Psoas muscle (tissue), 8 donors: Measurements from ENCODE around the gene MTLN. TPM values are rescaled to one million over a fixed set of nuclear protein-coding genes. Genes with fewer than 3 reads are reported as not detected.
"Not testable (repeated sequence)": the region's sequence is repeated elsewhere in the genome, so short reads cannot be mapped to it uniquely, and the experiment has no call there.

Experiments used
- ATAC-seq, 4 donors: fragments of 200-7000 bp; cut with Tn5 transposase; one replicate each; pipeline ENCODE4 v1.9.1; 2020; ENCODE audit warnings: moderate library complexity in 3 of 4, mild to moderate bottlenecking in 2 of 4
- DNase-seq, 2 donors: peaks; one replicate each; pipeline ENCODE4 v3.0.0-alpha.2; 2020
- H3K27ac ChIP-seq: fragments of 200-600 bp; one replicate; pipeline ENCODE4 v1.8.0; 2022
- H3K27me3 ChIP-seq, 3 donors: fragments of 200-600 bp in 1 of 3; one replicate each; pipeline versions ENCODE4 v1.6.1 to v1.8.0; 2013 to 2022; ENCODE audit warnings: low read length in 2 of 3, mild to moderate bottlenecking in 2 of 3, moderate library complexity in 1 of 3; ENCODE audit not compliant: insufficient read depth in 3 of 3
- H3K36me3 ChIP-seq, 2 donors: fragments of 200-600 bp in 1 of 2; one replicate each; pipeline versions ENCODE4 v1.6.1 to v1.8.0; 2013 to 2022; ENCODE audit warnings: low read depth in 1 of 2, mild to moderate bottlenecking in 1 of 2, moderate library complexity in 1 of 2; ENCODE audit not compliant: insufficient read depth in 1 of 2
- H3K4me1 ChIP-seq: fragments of 200-600 bp; one replicate; pipeline ENCODE4 v1.8.0; 2022
- H3K4me3 ChIP-seq: fragments of 200-600 bp; one replicate; pipeline ENCODE4 v1.8.0; 2022; ENCODE audit warnings: mild to moderate bottlenecking
- H3K9me3 ChIP-seq: fragments of 200-600 bp; one replicate; pipeline ENCODE4 v1.8.0; 2022
- CTCF ChIP-seq: fragments of 200-600 bp; IDR thresholded peaks from one replicate; pipeline ENCODE4 v1.8.0; 2022; ENCODE audit warnings: antibody characterized with exemption
- WGBS, 3 donors: extraction: QIAGEN DNeasy Blood & Tissue Kit; methylation state at CpG; one replicate each; pipeline versions ENCODE4 v1.1.6 to v1.1.7; 2013; 5-methylcytosine and 5-hydroxymethylcytosine counted together
- intact Hi-C, 2 donors: fragments of 100-400 bp; cut with DNase I; formaldehyde crosslinking; loops; one replicate each; pipeline versions ENCODE4 v1.11.0 to v1.14.2; 2022
- polyA plus RNA-seq, 3 donors: library from polyadenylated mRNA; stranded (reverse); fragments of 200-250 nt; gene quantifications; one replicate each; pipeline ENCODE4 v1.2.3, GENCODE V29; 2013
- total RNA-seq, 4 donors: library from RNA; stranded (reverse); fragmentation: NEBNext Ultra II Directional in 2 of 4; extraction: Animal tissue kit (Norgen Biotek cat#: 25700) in 2 of 4; gene quantifications; one replicate each; pipeline versions ENCODE4 v1.2.1 to v1.2.4, GENCODE V29; 2021 to 2023
- donor health status: healthy with polysubstance abuse.
- donor health status: DM: no; HTN: no; CAD: no; lungs with moderate emphysema.
- donor health status: Bipolar disorder and iron deficiency.
- donor health status: healthy.
- donor health status: DM: yes; HTN: yes; CAD: no.
- donor health status: DM: no; HTN: no; CAD: no.
- donor health status: DM: no; HTN: no; CAD: no.
- donor health status: DM: yes; HTN: yes; CAD: no.

MTLN gene
- total and polyA plus RNA-seq, 7 donors, result 285 to 826 (median 394) TPM

GRCh38 chr2:110221938-110222337 is 9.6 kb upstream of the MTLN start:
- intact Hi-C loops, result no loop called here
- ATAC-seq (no peak), DNase-seq (no peak)
- Histone ChIP-seq H3K4me3 (no peak overlapping the region), H3K9me3 (no peaks in the 10 kb centered on the region), H3K4me1 (peaks cover 17% of the 10 kb centered on the region), H3K27ac (no peak overlapping the region), H3K36me3 (no peaks in the 10 kb centered on the region), H3K27me3 (no peaks in the 10 kb centered on the region)
- 61 to 74% (median 61%) methylated on average over 4 of the region's 4 CpGs for WGBS, 3 donors
- TF ChIP-seq CTCF, result no peak

- no peaks in the 10 kb centered on the region for H3K36me3 ChIP-seq
- WGBS, 3 donors, result 86 to 94% (median 89%) methylated on average over 2 of the region's 2 CpGs
Observed at GRCh38 chr2:110220190-110220564, 7.8 kb upstream of the MTLN start.

GRCh38 chr2:110219496-110220189 is 7.3 kb upstream of the MTLN start:
- DNase-seq (no peak), ATAC-seq (no peak)
- Histone ChIP-seq H3K27me3 (no peaks in the 10 kb centered on the region), H3K27ac (no peak overlapping the region), H3K9me3 (no peaks in the 10 kb centered on the region), H3K4me1 (peaks cover 35% of the 10 kb centered on the region), H3K36me3 (no peaks in the 10 kb centered on the region), H3K4me3 (no peak overlapping the region)
- 49 to 62% (median 53%) methylated on average over 1 of the region's 1 CpG for WGBS, 3 donors
- no peak for TF ChIP-seq CTCF
- intact Hi-C loops, result no loop called here

More at GRCh38 chr2:110220190-110220564, 7.8 kb upstream of the MTLN start:
- DNase-seq, result no peak
- no peaks in the 10 kb centered on the region for H3K9me3 ChIP-seq
- intact Hi-C loops, result no loop called here
- peaks cover 29% of the 10 kb centered on the region for H3K4me1 ChIP-seq
- no peak overlapping the region for H3K4me3 ChIP-seq
- ATAC-seq, result no peak
- H3K27ac ChIP-seq, result no peak overlapping the region
- no peak for TF ChIP-seq CTCF
- H3K27me3 ChIP-seq, result no peaks in the 10 kb centered on the region

GRCh38 chr2:110218889-110219288 is 6.5 kb upstream of the MTLN start:
- H3K36me3 ChIP-seq, DNase-seq, intact Hi-C loops, H3K27me3 ChIP-seq, H3K9me3 ChIP-seq, ATAC-seq, H3K27ac ChIP-seq, H3K4me3 ChIP-seq: not testable (repeated sequence)
- WGBS, 3 donors, result 81 to 88% (median 86%) methylated on average over 5 to 7 of the region's 7 CpGs
- peaks cover 39% of the 10 kb centered on the region for H3K4me1 ChIP-seq

GRCh38 chr2:110216803-110217202 is 4.5 kb upstream of the MTLN start:
- Histone ChIP-seq H3K27ac (peak overlapping the region; percentile 93), H3K36me3 (no peaks in the 10 kb centered on the region), H3K4me3 (peak overlapping the region; percentile 19), H3K9me3 (no peaks in the 10 kb centered on the region), H3K4me1 (peaks cover 35% of the 10 kb centered on the region), H3K27me3 (no peaks in the 10 kb centered on the region)
- DNase-seq (no peak), ATAC-seq (peak; percentile 34 to 62 (median 47))
- intact Hi-C loops, result no loop called here
- no peak for TF ChIP-seq CTCF
